Neural crest cell (in vitro differentiated cells): ENCODE results near the gene CALR. TPM values are rescaled to one million over a fixed set of nuclear protein-coding genes. Genes with fewer than 3 reads are reported as not detected.
"Not testable (repeated sequence)": the region's sequence is repeated elsewhere in the genome, so short reads cannot be mapped to it uniquely, and the experiment has no call there.

Source experiments
- DNase-seq: peaks from one replicate; pipeline ENCODE4 v3.0.0; 2021; ENCODE audit warnings: low read depth, mixed read lengths, low spot score
- H3K27ac Mint-ChIP-seq: one replicate; pipeline ENCODE4 v1.8.0; 2021; ENCODE audit warnings: mild to moderate bottlenecking, mixed read lengths; ENCODE audit not compliant: unreplicated experiment
- H3K27me3 Mint-ChIP-seq: 2 replicates; pipeline ENCODE4 v1.8.0; 2021; ENCODE audit warnings: low read depth, mild to moderate bottlenecking, mixed read lengths
- H3K36me3 Mint-ChIP-seq: 2 replicates; pipeline ENCODE4 v1.8.0; 2021; ENCODE audit warnings: low read depth, mild to moderate bottlenecking, mixed read lengths
- H3K4me1 Mint-ChIP-seq: 2 replicates; pipeline ENCODE4 v1.8.0; 2021; ENCODE audit warnings: mixed read lengths
- H3K4me3 Mint-ChIP-seq: one replicate; pipeline ENCODE4 v1.8.0; 2021; ENCODE audit warnings: mild to moderate bottlenecking, mixed read lengths
- H3K9me3 Mint-ChIP-seq: 2 replicates; pipeline ENCODE4 v1.8.0; 2021; ENCODE audit warnings: mixed read lengths
- total RNA-seq: library from RNA; stranded (reverse); gene quantifications from 2 replicates; pipeline ENCODE4 v1.2.1, GENCODE V29; 2021
- TF ChIP-seq, protein P1 (sequence below): fragments of 200-600 bp; sonication (generic); conservative IDR thresholded peaks from 2 replicates; pipeline ENCODE4 v1.5.0; 2021; ENCODE audit warnings: antibody characterized with exemption, mild to moderate bottlenecking

CALR gene
- total RNA-seq, 1 donor from 2014 or later = 679 TPM

DNA sequence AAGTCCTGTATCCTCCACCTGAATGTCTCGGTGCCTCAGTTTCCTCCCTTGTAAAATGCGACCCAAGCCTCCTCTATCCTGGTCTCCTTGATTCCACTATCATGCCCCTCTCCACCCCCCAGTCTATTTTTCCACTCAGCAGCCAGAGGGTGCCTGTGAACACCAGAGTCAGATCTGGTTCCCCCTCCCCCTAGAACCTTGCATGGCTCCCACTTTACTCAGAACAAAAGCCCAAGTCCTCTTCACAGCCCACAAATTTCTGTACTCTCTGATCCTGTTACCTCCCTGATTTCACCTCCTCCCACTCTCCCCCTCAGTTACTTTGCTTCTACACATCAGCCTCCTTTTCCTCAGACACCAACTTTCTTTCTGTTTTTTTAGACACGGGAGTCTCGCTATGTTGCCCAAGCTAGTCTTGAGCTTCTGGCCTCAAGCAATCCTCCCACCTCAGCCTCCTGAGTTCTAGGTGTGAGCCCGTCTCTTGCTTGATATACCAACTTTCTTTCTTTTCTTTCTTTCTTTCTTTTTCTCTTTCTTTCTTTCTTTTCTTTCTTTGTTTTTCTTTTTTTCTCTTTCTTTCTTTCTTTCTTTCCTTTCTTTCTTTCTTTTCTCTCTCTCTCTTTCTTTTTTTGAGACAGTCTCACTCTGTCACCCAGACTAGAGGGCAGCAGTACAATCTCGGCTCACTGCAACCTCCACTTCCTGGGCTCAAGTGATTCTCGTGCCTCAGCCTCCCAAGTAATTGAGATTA, 31.8 kb downstream of the CALR start:
- no peak overlapping the region for H3K4me3 Mint-ChIP-seq
- no peaks in the 10 kb centered on the region for H3K9me3 Mint-ChIP-seq

DNA sequence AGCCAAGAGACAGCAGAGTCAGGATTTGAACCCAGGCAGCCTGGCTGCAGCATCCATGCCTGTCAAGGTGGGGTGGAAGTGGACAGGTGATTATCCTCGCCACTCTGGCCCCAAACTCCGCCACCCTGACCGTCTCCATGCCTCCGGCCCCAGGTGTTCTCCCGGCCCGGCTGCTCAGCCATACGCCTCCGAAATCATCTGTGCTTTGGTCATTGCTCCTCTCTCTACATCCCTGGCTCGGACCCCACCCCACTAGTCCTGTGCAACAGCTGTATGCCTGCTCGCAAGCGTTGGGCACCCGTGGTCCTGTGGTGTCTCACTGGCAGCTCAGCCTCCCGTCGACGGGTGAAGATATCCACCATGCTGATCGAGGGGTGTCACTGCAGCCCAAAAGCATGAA, 34.8 kb downstream of the CALR start:
- Mint-ChIP-seq H3K4me3 (no peak overlapping the region), H3K36me3 (no peaks in the 10 kb centered on the region), H3K27me3 (peaks cover 49% of the 10 kb centered on the region), H3K4me1 (no peaks in the 10 kb centered on the region), H3K27ac (no peak overlapping the region), H3K9me3 (no peaks in the 10 kb centered on the region)
- TF ChIP-seq, protein P1, sequence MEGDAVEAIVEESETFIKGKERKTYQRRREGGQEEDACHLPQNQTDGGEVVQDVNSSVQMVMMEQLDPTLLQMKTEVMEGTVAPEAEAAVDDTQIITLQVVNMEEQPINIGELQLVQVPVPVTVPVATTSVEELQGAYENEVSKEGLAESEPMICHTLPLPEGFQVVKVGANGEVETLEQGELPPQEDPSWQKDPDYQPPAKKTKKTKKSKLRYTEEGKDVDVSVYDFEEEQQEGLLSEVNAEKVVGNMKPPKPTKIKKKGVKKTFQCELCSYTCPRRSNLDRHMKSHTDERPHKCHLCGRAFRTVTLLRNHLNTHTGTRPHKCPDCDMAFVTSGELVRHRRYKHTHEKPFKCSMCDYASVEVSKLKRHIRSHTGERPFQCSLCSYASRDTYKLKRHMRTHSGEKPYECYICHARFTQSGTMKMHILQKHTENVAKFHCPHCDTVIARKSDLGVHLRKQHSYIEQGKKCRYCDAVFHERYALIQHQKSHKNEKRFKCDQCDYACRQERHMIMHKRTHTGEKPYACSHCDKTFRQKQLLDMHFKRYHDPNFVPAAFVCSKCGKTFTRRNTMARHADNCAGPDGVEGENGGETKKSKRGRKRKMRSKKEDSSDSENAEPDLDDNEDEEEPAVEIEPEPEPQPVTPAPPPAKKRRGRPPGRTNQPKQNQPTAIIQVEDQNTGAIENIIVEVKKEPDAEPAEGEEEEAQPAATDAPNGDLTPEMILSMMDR = no peak
- DNase-seq = no peak

More for the DNA sequence above, 31.8 kb downstream of the CALR start:
- peaks cover 33% of the 10 kb centered on the region for H3K27me3 Mint-ChIP-seq
- H3K4me1 Mint-ChIP-seq = peaks cover under 1% of the 10 kb centered on the region
- peak overlapping the region; percentile 66 for H3K27ac Mint-ChIP-seq
- TF ChIP-seq, protein P1 = no peak
- no peak for DNase-seq
- H3K36me3 Mint-ChIP-seq = no peaks in the 10 kb centered on the region

DNA sequence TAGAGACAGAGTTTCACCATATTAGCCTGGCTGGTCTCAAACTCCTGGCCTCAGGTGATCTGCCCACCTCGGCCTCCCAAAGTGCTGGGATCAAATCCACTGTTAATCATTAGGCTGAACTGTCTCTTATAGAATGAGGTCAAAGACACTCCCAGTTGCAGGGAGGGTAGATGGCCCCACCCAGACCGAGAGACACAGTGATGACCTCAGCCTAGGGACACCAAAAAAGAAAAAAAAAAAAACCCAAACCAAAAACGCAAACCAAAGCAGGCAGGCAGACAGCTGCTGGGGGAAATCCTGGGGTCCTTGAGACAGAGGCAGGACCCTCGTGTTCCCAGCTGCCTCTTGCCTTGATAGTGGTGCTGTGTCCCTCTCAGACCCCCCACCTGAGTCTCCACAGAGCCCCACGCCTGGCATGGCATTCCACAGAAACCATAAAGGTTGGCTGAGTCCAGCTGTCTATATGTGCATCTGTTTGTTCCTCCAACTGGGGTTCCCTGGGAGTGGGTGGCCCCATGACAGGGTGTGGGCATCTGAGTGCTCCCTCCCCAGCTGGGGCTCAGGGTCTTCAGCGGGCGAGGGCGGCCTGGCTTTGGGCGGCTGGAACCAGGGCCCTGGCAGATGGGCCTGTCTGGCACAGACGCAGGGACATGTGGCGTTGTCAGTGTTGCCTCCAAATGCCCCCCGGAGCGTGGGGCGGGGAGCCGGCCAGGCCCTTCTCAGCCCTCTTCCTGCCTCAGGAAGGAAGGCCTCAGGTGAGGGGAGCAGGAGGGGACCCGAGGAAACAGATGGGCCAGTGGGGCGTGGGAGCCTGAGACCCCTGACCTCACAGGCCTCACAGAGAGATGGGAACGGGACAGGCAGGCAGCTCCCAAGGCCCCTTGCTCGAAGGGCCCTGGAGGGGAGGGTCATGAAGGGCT, 36.2 kb downstream of the CALR start:
- Mint-ChIP-seq H3K4me1 (no peaks in the 10 kb centered on the region), H3K27ac (no peak overlapping the region), H3K4me3 (no peak overlapping the region), H3K9me3 (no peaks in the 10 kb centered on the region), H3K36me3 (no peaks in the 10 kb centered on the region), H3K27me3 (peaks cover 61% of the 10 kb centered on the region)
- no peak for DNase-seq
- TF ChIP-seq, protein P1 = no peak

DNA sequence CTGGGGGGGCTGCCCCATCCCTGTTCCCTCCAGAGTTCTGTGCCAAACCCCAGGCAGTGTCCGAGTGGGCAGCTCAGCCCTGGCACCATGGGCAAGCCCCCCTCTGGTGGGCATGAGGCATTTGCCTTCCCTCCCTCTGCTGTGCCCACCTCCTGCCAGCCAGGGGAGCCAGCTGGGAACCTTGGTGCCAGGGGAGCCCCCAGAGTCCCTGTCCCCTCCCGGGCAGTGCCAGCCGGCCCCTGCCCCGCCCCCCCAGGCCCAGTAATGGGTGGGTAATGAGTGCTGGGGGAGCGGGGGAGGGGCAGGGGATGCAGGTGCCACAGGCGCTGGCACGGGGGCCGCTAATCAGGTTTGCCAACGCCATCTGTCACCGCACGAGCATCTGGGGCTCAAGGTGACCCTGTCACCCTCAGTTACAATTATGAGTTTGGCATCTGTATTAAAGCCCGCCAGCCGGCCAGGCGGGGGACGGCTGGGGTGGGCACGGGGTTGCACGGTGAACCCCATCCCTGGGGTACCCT, 36.9 kb downstream of the CALR start:
- no peaks in the 10 kb centered on the region for H3K9me3 Mint-ChIP-seq
- TF ChIP-seq, protein P1 = no peak
- DNase-seq = no peak

DNA sequence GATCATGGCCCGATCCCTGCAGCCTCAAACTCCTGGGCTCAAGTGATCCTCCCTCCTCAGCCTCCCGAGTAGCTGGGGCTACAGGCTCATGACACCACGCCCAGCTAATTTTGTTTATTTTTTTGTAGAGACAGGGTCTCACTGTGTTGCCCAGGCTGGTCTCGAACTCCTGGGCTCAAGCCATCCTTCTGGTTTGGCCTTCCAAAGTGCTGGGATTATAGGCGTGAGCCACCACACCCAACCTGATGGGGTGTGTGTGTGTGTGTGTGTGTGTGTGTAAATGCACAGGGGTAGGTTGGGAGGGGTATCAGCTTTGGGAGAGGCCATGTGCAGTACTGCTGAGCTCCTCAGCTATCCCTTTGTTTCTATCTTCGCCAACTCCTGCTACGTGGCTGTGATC, 37.7 kb downstream of the CALR start:
- peaks cover 59% of the 10 kb centered on the region for H3K27me3 Mint-ChIP-seq
- H3K4me3 Mint-ChIP-seq, DNase-seq, H3K9me3 Mint-ChIP-seq, H3K36me3 Mint-ChIP-seq, H3K27ac Mint-ChIP-seq, H3K4me1 Mint-ChIP-seq: not testable (repeated sequence)

More for the DNA sequence above, 36.9 kb downstream of the CALR start:
- Mint-ChIP-seq H3K4me1 (no peaks in the 10 kb centered on the region), H3K27me3 (peaks cover 62% of the 10 kb centered on the region), H3K36me3 (no peaks in the 10 kb centered on the region), H3K27ac (no peak overlapping the region), H3K4me3 (no peak overlapping the region)
